Endothelial cell of umbilical vein (primary cell): ENCODE measurements around the gene LDLRAD4. TPM values are rescaled to one million over a fixed set of nuclear protein-coding genes. Genes with fewer than 3 reads are reported as not detected.

Source experiments
- BruUV-seq: library from RNA; stranded (reverse); fragments of 400-500 nt; replicated peaks from 2 replicates; lab custom pipeline; 2021; lab: Mats Ljungman, UMichigan
- CTCF ChIA-PET: fragments of 300-600, 350-600 bp; sonication (Branson Sonifier 250); formaldehyde crosslinking; loops from one replicate; lab custom pipeline; 2021; ENCODE audit warnings: antibody characterized with exemption, inconsistent platforms; lab: Charles Lee
- POLR2A ChIA-PET: fragments of 300-600, 350-600 bp; sonication (Branson Sonifier 250); formaldehyde crosslinking; loops from one replicate; lab custom pipeline; 2021; ENCODE audit warnings: antibody characterized with exemption, inconsistent platforms; lab: Charles Lee
- DNase-seq: peaks from one replicate; pipeline ENCODE4 v3.0.0-alpha.2; 2011; ENCODE audit warnings: low read depth, low spot score
- FAIRE-seq: peaks from 2 replicates; lab custom pipeline; 2011; peaks lifted over from hg19 to GRCh38; lab: Jason Lieb, UNC
- H2AFZ ChIP-seq: 2 replicates; pipeline ENCODE4 v1.6.0; 2012; ENCODE audit warnings: low read depth, low read length, control low read depth, inconsistent platforms
- H3K27ac ChIP-seq: 2 replicates; pipeline ENCODE4 v1.5.1; 2011; ENCODE audit warnings: low read depth, mild to moderate bottlenecking, control low read depth, low read length, moderate library complexity; ENCODE audit not compliant: insufficient read depth
- H3K27me3 ChIP-seq, 2 experiments: 2 replicates each; pipeline versions ENCODE4 v1.6.0 to v1.6.1; 2011; ENCODE audit warnings: low read length in 2 of 2, mixed read lengths in 1 of 2; ENCODE audit not compliant: control insufficient read depth in 2 of 2, insufficient read depth in 2 of 2
- H3K36me3 ChIP-seq, 2 experiments: 2 replicates in 1 of 2; 3 replicates in 1 of 2; pipeline ENCODE4 v1.5.1; 2011; ENCODE audit warnings: low read length in 2 of 2, mild to moderate bottlenecking in 1 of 2, moderate library complexity in 1 of 2; ENCODE audit not compliant: control insufficient read depth in 2 of 2, insufficient read depth in 2 of 2; ENCODE audit errors: extremely low read depth in 1 of 2
- H3K4me1 ChIP-seq: 3 replicates; pipeline ENCODE4 v1.5.1; 2011; ENCODE audit warnings: mild to moderate bottlenecking, low read length; ENCODE audit not compliant: control insufficient read depth, insufficient read depth; ENCODE audit errors: extremely low read depth
- H3K4me2 ChIP-seq: 2 replicates; pipeline ENCODE4 v1.6.1; 2011; ENCODE audit warnings: low read length, control low read depth, mixed read lengths; ENCODE audit not compliant: insufficient read depth
- H3K4me3 ChIP-seq, 3 experiments: fragments of 200-600 bp in 1 of 3; sonication (generic), shearing (Covaris generic) in 1 of 3; replicated peaks in 1 of 3; 2 replicates each; pipeline ENCODE4 v1.5.1; 2011 to 2016; ENCODE audit warnings: control low read depth in 3 of 3, low read length in 3 of 3, mild to moderate bottlenecking in 2 of 3, inconsistent platforms in 1 of 3, low read depth in 1 of 3, moderate library complexity in 1 of 3; ENCODE audit not compliant: insufficient read depth in 1 of 3
- H3K79me2 ChIP-seq: 2 replicates; pipeline ENCODE4 v1.6.0; 2012; ENCODE audit warnings: low read length, inconsistent platforms; ENCODE audit not compliant: control insufficient read depth, insufficient read depth
- H3K9ac ChIP-seq: replicated peaks from 2 replicates; pipeline ENCODE3; 2011; ENCODE audit warnings: low read length, control low read depth; ENCODE audit not compliant: insufficient read depth; ENCODE audit errors: extremely low read depth
- H3K9me1 ChIP-seq: replicated peaks from 3 replicates; pipeline ENCODE4 v1.6.0; 2011; ENCODE audit warnings: mild to moderate bottlenecking, low read length; ENCODE audit not compliant: control insufficient read depth, insufficient read depth; ENCODE audit errors: extremely low read depth
- H3K9me3 ChIP-seq: replicated peaks from 2 replicates; pipeline ENCODE4 v1.5.1; 2012; ENCODE audit warnings: low read length, inconsistent platforms; ENCODE audit not compliant: control insufficient read depth, insufficient read depth
- H4K20me1 ChIP-seq: replicated peaks from 2 replicates; pipeline ENCODE3; 2011; ENCODE audit warnings: mild to moderate bottlenecking, low read length; ENCODE audit not compliant: control insufficient read depth, insufficient read depth; ENCODE audit errors: extremely low read depth
- EZH2 ChIP-seq: IDR thresholded peaks from 2 replicates; pipeline ENCODE4 v1.6.1; 2012; ENCODE audit warnings: borderline replicate concordance, low read depth, mild to moderate bottlenecking, moderate library complexity, low read length, inconsistent platforms; ENCODE audit not compliant: severe bottlenecking
- FOS ChIP-seq: IDR thresholded peaks from 2 replicates; pipeline ENCODE4 v1.6.1; 2011; ENCODE audit warnings: mild to moderate bottlenecking, low read length, moderate library complexity, borderline replicate concordance; ENCODE audit not compliant: insufficient read depth
- GATA2 ChIP-seq: IDR thresholded peaks from 2 replicates; pipeline ENCODE4 v1.7.0; 2011; ENCODE audit warnings: low read depth, mild to moderate bottlenecking, moderate library complexity, mixed read lengths, low read length; ENCODE audit not compliant: insufficient read length, insufficient read depth
- JUN ChIP-seq: IDR thresholded peaks from 2 replicates; pipeline ENCODE4 v1.6.1; 2011; ENCODE audit warnings: borderline replicate concordance, low read depth; ENCODE audit not compliant: insufficient read length, insufficient read depth
- POLR2A ChIP-seq: IDR thresholded peaks from 2 replicates; pipeline ENCODE4 v1.6.1; 2012; ENCODE audit warnings: low read depth, mild to moderate bottlenecking, control low read depth, low read length
- POLR2AphosphoS5 ChIP-seq: IDR thresholded peaks from 2 replicates; pipeline ENCODE4 v1.6.1; 2012; ENCODE audit warnings: low read depth, mild to moderate bottlenecking, control low read depth, low read length, moderate library complexity; ENCODE audit not compliant: insufficient read depth
- dilution Hi-C: fragments of 300-500 bp; cut with MboI; formaldehyde crosslinking; loops from one replicate; pipeline ENCODE4 v1.15.0; 2019; ENCODE audit warnings: low sequenced_read_pairs; ENCODE audit not compliant: extremely low pct_ligation_motif_present
- intact Hi-C: fragments of 100-400 bp; cut with micrococcal nuclease; formaldehyde crosslinking; loops from one replicate; pipeline ENCODE4 v1.10.0; 2022
- polyA plus RNA-seq, 4 experiments: library from polyadenylated mRNA; depleted of rRNA in 3 of 4; stranded (reverse) in 3 of 4; unstranded in 1 of 4; fragments of >200 nt; gene quantifications; 2 replicates each; pipeline versions ENCODE4 v1.2.1 to v1.2.3, GENCODE V29; 2011 to 2012; ENCODE audit warnings: missing spikeins in 1 of 4
- total RNA-seq: library from RNA; stranded (reverse); gene quantifications from 2 replicates; pipeline ENCODE4 v1.2.3, GENCODE V29; 2021
- TF ChIP-seq, protein P1 (sequence below), 2 donors: IDR thresholded peaks; 1 replicate in 1 of 2; 2 replicates in 1 of 2; pipeline ENCODE4 v1.5.1; 2011; ENCODE audit warnings: low read length in 2 of 2, mild to moderate bottlenecking in 2 of 2, moderate library complexity in 2 of 2, control low read depth in 1 of 2, inconsistent platforms in 1 of 2, low read depth in 1 of 2; ENCODE audit not compliant: insufficient read depth in 1 of 2; ENCODE audit errors: extremely low read depth in 1 of 2
- TF ChIP-seq, protein P2 (sequence below): IDR thresholded peaks from 2 replicates; pipeline ENCODE4 v1.6.1; 2011; ENCODE audit not compliant: insufficient read depth, insufficient read length

LDLRAD4 gene
- total and polyA plus RNA-seq, 2 donors (not counting 3 experiments of a cell fraction or from before 2014, with no cell fraction given) = 5.2 to 6.5 TPM

DNA sequence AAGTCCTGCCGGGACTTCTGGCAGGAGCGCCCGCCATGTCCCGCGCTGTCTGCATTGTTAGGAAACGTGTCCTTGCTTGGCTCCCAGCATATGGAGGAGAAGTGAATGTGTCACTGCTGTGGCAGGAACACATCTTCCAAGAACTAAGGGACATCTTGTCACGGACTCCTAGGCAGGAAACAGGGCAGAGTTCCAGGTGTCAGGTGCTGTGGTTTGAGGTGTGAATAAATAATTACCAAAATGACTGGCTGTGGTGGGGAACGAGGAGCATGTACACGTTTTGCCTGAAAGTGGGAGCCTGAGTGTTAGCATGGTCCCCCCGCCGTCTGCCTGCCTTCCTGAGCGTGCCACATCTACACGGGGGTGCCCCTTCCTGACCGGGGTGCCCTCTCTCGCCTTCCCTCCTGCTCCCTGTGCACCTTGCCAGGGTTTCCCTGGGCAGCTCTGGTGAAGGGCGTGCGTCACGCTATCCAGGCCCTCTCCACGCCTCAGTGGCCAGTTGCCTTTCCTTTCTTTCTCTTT is 237.5 kb downstream of the LDLRAD4 start:
- peaks cover 11% of the 10 kb centered on the region for H3K4me1 ChIP-seq
- no peak for FAIRE-seq

More for the DNA sequence above, 237.5 kb downstream of the LDLRAD4 start:
- Histone ChIP-seq H3K4me2 (no peak overlapping the region), H3K79me2 (no peaks in the 10 kb centered on the region), H3K27me3 (no peaks in the 10 kb centered on the region), H4K20me1 (no peaks in the 10 kb centered on the region), H3K9me3 (no peaks in the 10 kb centered on the region), H3K36me3 (no peaks in the 10 kb centered on the region), H3K27ac (no peak overlapping the region), H3K4me3 (no peak overlapping the region), H2AFZ (no peak overlapping the region), H3K9ac (no peak overlapping the region), H3K9me1 (no peaks in the 10 kb centered on the region)
- DNase-seq = no peak
- ChIA-PET POLR2A (no interaction called here), CTCF (no interaction called here)
- dilution Hi-C loops = no loop called here
- TF ChIP-seq POLR2AphosphoS5 = no peak
- TF ChIP-seq POLR2A = no peak
- TF ChIP-seq EZH2 = no peak
- no peak for TF ChIP-seq FOS
- no peak for TF ChIP-seq GATA2
- TF ChIP-seq JUN = no peak
- TF ChIP-seq, protein P1, sequence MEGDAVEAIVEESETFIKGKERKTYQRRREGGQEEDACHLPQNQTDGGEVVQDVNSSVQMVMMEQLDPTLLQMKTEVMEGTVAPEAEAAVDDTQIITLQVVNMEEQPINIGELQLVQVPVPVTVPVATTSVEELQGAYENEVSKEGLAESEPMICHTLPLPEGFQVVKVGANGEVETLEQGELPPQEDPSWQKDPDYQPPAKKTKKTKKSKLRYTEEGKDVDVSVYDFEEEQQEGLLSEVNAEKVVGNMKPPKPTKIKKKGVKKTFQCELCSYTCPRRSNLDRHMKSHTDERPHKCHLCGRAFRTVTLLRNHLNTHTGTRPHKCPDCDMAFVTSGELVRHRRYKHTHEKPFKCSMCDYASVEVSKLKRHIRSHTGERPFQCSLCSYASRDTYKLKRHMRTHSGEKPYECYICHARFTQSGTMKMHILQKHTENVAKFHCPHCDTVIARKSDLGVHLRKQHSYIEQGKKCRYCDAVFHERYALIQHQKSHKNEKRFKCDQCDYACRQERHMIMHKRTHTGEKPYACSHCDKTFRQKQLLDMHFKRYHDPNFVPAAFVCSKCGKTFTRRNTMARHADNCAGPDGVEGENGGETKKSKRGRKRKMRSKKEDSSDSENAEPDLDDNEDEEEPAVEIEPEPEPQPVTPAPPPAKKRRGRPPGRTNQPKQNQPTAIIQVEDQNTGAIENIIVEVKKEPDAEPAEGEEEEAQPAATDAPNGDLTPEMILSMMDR (IDR thresholded peaks at IDR 0.05; ENCODE audit: extremely low read depth in 1 of 2, insufficient read depth in 1 of 2, low read depth in 1 of 2, low read length in 2 of 2) = no peak
- TF ChIP-seq, protein P2, sequence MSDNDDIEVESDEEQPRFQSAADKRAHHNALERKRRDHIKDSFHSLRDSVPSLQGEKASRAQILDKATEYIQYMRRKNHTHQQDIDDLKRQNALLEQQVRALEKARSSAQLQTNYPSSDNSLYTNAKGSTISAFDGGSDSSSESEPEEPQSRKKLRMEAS = no peak
- intact Hi-C loops = no loop called here
- BruUV-seq = no TSS peak
